Neural progenitor cell (in vitro differentiated cells): ENCODE results near the gene SLC16A14. TPM values are rescaled to one million over a fixed set of nuclear protein-coding genes. Genes with fewer than 3 reads are reported as not detected.
A peak's percentile ranks its signal among the peaks of the same experiment; 100 is the strongest.

Source experiments
- DNase-seq: peaks from one replicate; pipeline ENCODE4 v3.0.0-alpha.2; 2016; ENCODE audit warnings: low spot score
- H2AFZ ChIP-seq: fragments of 200-600 bp; sonication (generic); replicated peaks from 2 replicates; pipeline ENCODE4 v1.6.1; 2016; ENCODE audit warnings: antibody characterized with exemption
- H3F3A ChIP-seq: fragments of 200-600 bp; sonication (generic); 2 replicates; pipeline ENCODE4 v1.6.1; 2016; ENCODE audit warnings: antibody characterized with exemption, low read depth
- H3K27ac ChIP-seq: fragments of 200-600 bp; sonication (generic); 2 replicates; pipeline ENCODE4 v1.5.1; 2016; ENCODE audit warnings: mild to moderate bottlenecking
- H3K27me3 ChIP-seq: fragments of 200-600 bp; sonication (generic); 2 replicates; pipeline ENCODE4 v1.6.1; 2016; ENCODE audit warnings: mild to moderate bottlenecking, moderate library complexity
- H3K36me3 ChIP-seq: fragments of 200-600 bp; sonication (generic); 2 replicates; pipeline ENCODE4 v1.5.1; 2016
- H3K4me1 ChIP-seq: fragments of 200-600 bp; sonication (generic); 2 replicates; pipeline ENCODE4 v1.6.1; 2016; ENCODE audit warnings: mixed run types
- H3K4me2 ChIP-seq: fragments of 200-600 bp; sonication (generic); 2 replicates; pipeline ENCODE4 v1.6.1; 2016
- H3K4me3 ChIP-seq: fragments of 200-600 bp; sonication (generic); 2 replicates; pipeline ENCODE4 v1.5.1; 2016
- H3K79me2 ChIP-seq: fragments of 200-600 bp; sonication (generic); 2 replicates; pipeline ENCODE4 v1.6.1; 2016; ENCODE audit warnings: low read depth
- H3K9ac ChIP-seq: fragments of 200-600 bp; sonication (generic); 2 replicates; pipeline ENCODE4 v1.6.1; 2016
- H3K9me3 ChIP-seq: fragments of 200-600 bp; sonication (generic); 2 replicates; pipeline ENCODE4 v1.5.1; 2016; ENCODE audit warnings: low read depth
- H4K20me1 ChIP-seq: fragments of 200-600 bp; sonication (generic); 2 replicates; pipeline ENCODE4 v1.6.1; 2016; ENCODE audit warnings: low read depth
- H3K27ac Mint-ChIP-seq: 3 replicates; pipeline ENCODE4 v1.8.0; 2021; ENCODE audit warnings: mixed read lengths
- H3K27me3 Mint-ChIP-seq: 2 replicates; pipeline ENCODE4 v1.8.0; 2022; ENCODE audit warnings: low read depth, mild to moderate bottlenecking, inconsistent platforms, moderate library complexity, mixed read lengths; ENCODE audit not compliant: insufficient read depth
- H3K36me3 Mint-ChIP-seq: 3 replicates; pipeline ENCODE4 v1.8.0; 2021; ENCODE audit warnings: mixed read lengths
- H3K4me1 Mint-ChIP-seq: 3 replicates; pipeline ENCODE4 v1.8.0; 2021; ENCODE audit warnings: mixed read lengths
- H3K4me3 Mint-ChIP-seq: 3 replicates; pipeline ENCODE4 v1.8.0; 2021; ENCODE audit warnings: mild to moderate bottlenecking, moderate library complexity, mixed read lengths
- H3K9me3 Mint-ChIP-seq: 3 replicates; pipeline ENCODE4 v1.8.0; 2020; ENCODE audit warnings: mixed read lengths
- CTCF ChIP-seq: fragments of 200-600 bp; sonication (generic); IDR thresholded peaks from 2 replicates; pipeline ENCODE4 v1.5.1; 2017; ENCODE audit warnings: antibody characterized with exemption, mild to moderate bottlenecking
- EZH2 ChIP-seq: fragments of 200-600 bp; sonication (generic); IDR thresholded peaks from 2 replicates; pipeline ENCODE4 v1.6.1; 2017; ENCODE audit warnings: antibody characterized with exemption, mild to moderate bottlenecking, moderate library complexity
- EZH2phosphoT487 ChIP-seq: fragments of 200-600 bp; sonication (generic); IDR thresholded peaks from 2 replicates; pipeline ENCODE4 v1.6.1; 2017; ENCODE audit warnings: antibody characterized with exemption
- total RNA-seq: library from RNA; depleted of rRNA; stranded (reverse); fragments of >200 nt; gene quantifications from 2 replicates; pipeline ENCODE4 v1.2.3, GENCODE V29; 2015; ENCODE audit warnings: low replicate concordance

Gene SLC16A14
- total RNA-seq, 1 donor from 2014 or later, result 12.4 TPM

- no peaks in the 10 kb centered on the region for H3K27me3 ChIP-seq
- TF ChIP-seq EZH2, result no peak
- TF ChIP-seq EZH2phosphoT487, result no peak
- no peak for TF ChIP-seq CTCF
- no peaks in the 10 kb centered on the region for H3K9me3 ChIP-seq
- H3K4me2 ChIP-seq, result no peak overlapping the region
- no peaks in the 10 kb centered on the region for H3K36me3 ChIP-seq
- peak overlapping the region; percentile 59 for H3K27ac Mint-ChIP-seq
- H4K20me1 ChIP-seq, result no peaks in the 10 kb centered on the region
- H3K36me3 Mint-ChIP-seq, result peaks cover 8% of the 10 kb centered on the region
- no peak overlapping the region for H3K27ac ChIP-seq
- H3K4me1 ChIP-seq, result no peaks in the 10 kb centered on the region
- no peak overlapping the region for H3K4me3 Mint-ChIP-seq
- H2AFZ ChIP-seq, result no peak overlapping the region
- no peaks in the 10 kb centered on the region for H3F3A ChIP-seq
- peaks cover 8% of the 10 kb centered on the region for H3K4me1 Mint-ChIP-seq
- H3K27me3 Mint-ChIP-seq, result no peaks in the 10 kb centered on the region
- DNase-seq, result no peak
- H3K79me2 ChIP-seq, result no peaks in the 10 kb centered on the region
- H3K9me3 Mint-ChIP-seq, result no peaks in the 10 kb centered on the region
- H3K9ac ChIP-seq, result no peak overlapping the region
- H3K4me3 ChIP-seq, result no peak overlapping the region
These were observed 60.0 kb downstream of the SLC16A14 start for GRCh38 chr2:230008708-230009066.

GRCh38 chr2:230007931-230008707 lies 60.6 kb downstream of the SLC16A14 start:
- no peak overlapping the region for H3K27ac Mint-ChIP-seq

GRCh38 chr2:230000118-230000841 lies 68.4 kb downstream of the SLC16A14 start:
- Mint-ChIP-seq H3K4me3 (no peak overlapping the region), H3K9me3 (no peaks in the 10 kb centered on the region), H3K36me3 (peaks cover 12% of the 10 kb centered on the region), H3K27me3 (peaks cover 4% of the 10 kb centered on the region), H3K27ac (no peak overlapping the region), H3K4me1 (no peaks in the 10 kb centered on the region)
- H3K4me2 ChIP-seq, result no peak overlapping the region
- H3K4me1 ChIP-seq, result no peaks in the 10 kb centered on the region
- no peaks in the 10 kb centered on the region for H3K9me3 ChIP-seq
- H3K4me3 ChIP-seq, result no peak overlapping the region
- H3K36me3 ChIP-seq, result no peaks in the 10 kb centered on the region
- no peaks in the 10 kb centered on the region for H3K27me3 ChIP-seq
- no peak overlapping the region for H3K9ac ChIP-seq
- no peak overlapping the region for H2AFZ ChIP-seq
- TF ChIP-seq CTCF (no peak), EZH2 (no peak), EZH2phosphoT487 (no peak)
- H3K79me2 ChIP-seq, result no peaks in the 10 kb centered on the region
- H3K27ac ChIP-seq, result no peak overlapping the region
- H4K20me1 ChIP-seq, result no peaks in the 10 kb centered on the region
- no peaks in the 10 kb centered on the region for H3F3A ChIP-seq
- DNase-seq, result no peak

More at GRCh38 chr2:230007931-230008707, 60.6 kb downstream of the SLC16A14 start:
- H3K4me3 Mint-ChIP-seq, result no peak overlapping the region
- Histone ChIP-seq H3K36me3 (no peaks in the 10 kb centered on the region), H3K27ac (no peak overlapping the region), H3K9me3 (no peaks in the 10 kb centered on the region), H4K20me1 (no peaks in the 10 kb centered on the region), H2AFZ (no peak overlapping the region), H3K4me1 (no peaks in the 10 kb centered on the region), H3K27me3 (no peaks in the 10 kb centered on the region), H3K79me2 (no peaks in the 10 kb centered on the region), H3F3A (no peaks in the 10 kb centered on the region), H3K9ac (no peak overlapping the region), H3K4me3 (no peak overlapping the region), H3K4me2 (no peak overlapping the region)
- H3K27me3 Mint-ChIP-seq, result no peaks in the 10 kb centered on the region
- H3K9me3 Mint-ChIP-seq, result no peaks in the 10 kb centered on the region
- TF ChIP-seq EZH2phosphoT487, result no peak
- no peak for TF ChIP-seq EZH2
- TF ChIP-seq CTCF, result peak; percentile 94
- peaks cover 8% of the 10 kb centered on the region for H3K4me1 Mint-ChIP-seq
- peak; percentile 70 for DNase-seq
- H3K36me3 Mint-ChIP-seq, result peaks cover 8% of the 10 kb centered on the region
